Panc1 (cell line): ENCODE data around the gene PSENEN.

Experiments used
- TF ChIP-seq, protein P1 (sequence below), 2 experiments: IDR thresholded peaks; 2 replicates each; pipeline ENCODE4 v1.6.1; 2011 to 2012; ENCODE audit warnings: low read depth in 2 of 2, control low read depth in 1 of 2, low read length in 1 of 2, mild to moderate bottlenecking in 1 of 2, moderate library complexity in 1 of 2; ENCODE audit not compliant: insufficient read depth in 1 of 2
- TF ChIP-seq, protein P2 (sequence below): fragments of 450-650 bp; IDR thresholded peaks from 2 replicates; pipeline ENCODE4 v1.5.1; 2017; ENCODE audit warnings: mild to moderate bottlenecking

DNA sequence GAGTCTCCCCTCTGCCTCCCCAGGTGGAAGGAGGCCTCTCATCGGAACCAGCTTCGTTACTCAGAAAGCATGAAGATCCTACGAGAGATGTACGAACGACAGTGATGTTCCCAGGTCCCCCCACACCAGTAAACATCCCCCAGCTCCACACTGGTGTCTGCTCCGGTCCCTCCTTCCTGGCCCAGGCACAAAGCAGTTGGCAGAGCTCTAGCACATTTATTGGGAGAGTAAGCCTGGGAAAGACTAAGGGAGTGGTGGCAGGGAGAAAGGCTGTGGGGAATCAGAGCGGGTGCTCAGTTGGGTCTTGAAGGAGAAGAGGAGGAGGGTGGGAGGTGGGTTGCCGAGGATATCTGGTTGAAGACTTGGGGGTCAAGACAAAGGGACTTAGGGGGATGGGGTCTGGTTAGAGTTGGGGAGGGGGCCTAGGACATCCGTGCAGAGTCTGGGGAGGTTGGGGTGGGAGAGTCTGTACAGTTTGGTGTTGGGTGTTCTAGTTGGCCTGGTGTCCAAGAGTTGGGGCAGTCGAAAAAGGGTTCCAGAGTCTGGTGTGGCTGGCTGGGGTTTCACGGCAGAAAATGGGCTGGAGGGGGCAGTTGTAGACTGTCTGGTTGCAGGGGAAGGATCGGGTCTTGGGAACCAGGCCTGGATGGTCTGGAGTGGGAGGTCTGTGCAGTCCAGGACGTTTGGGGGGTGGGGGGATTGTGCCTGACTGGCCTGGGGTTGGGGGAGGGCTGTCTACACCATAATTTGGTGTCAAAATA is 9.1 kb downstream of the PSENEN start:
- TF ChIP-seq, protein P1, sequence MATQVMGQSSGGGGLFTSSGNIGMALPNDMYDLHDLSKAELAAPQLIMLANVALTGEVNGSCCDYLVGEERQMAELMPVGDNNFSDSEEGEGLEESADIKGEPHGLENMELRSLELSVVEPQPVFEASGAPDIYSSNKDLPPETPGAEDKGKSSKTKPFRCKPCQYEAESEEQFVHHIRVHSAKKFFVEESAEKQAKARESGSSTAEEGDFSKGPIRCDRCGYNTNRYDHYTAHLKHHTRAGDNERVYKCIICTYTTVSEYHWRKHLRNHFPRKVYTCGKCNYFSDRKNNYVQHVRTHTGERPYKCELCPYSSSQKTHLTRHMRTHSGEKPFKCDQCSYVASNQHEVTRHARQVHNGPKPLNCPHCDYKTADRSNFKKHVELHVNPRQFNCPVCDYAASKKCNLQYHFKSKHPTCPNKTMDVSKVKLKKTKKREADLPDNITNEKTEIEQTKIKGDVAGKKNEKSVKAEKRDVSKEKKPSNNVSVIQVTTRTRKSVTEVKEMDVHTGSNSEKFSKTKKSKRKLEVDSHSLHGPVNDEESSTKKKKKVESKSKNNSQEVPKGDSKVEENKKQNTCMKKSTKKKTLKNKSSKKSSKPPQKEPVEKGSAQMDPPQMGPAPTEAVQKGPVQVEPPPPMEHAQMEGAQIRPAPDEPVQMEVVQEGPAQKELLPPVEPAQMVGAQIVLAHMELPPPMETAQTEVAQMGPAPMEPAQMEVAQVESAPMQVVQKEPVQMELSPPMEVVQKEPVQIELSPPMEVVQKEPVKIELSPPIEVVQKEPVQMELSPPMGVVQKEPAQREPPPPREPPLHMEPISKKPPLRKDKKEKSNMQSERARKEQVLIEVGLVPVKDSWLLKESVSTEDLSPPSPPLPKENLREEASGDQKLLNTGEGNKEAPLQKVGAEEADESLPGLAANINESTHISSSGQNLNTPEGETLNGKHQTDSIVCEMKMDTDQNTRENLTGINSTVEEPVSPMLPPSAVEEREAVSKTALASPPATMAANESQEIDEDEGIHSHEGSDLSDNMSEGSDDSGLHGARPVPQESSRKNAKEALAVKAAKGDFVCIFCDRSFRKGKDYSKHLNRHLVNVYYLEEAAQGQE (IDR thresholded peaks at IDR 0.05; ENCODE audit: insufficient read depth in 1 of 2, low read depth in 2 of 2, low read length in 1 of 2), result no peak
- TF ChIP-seq, protein P2, sequence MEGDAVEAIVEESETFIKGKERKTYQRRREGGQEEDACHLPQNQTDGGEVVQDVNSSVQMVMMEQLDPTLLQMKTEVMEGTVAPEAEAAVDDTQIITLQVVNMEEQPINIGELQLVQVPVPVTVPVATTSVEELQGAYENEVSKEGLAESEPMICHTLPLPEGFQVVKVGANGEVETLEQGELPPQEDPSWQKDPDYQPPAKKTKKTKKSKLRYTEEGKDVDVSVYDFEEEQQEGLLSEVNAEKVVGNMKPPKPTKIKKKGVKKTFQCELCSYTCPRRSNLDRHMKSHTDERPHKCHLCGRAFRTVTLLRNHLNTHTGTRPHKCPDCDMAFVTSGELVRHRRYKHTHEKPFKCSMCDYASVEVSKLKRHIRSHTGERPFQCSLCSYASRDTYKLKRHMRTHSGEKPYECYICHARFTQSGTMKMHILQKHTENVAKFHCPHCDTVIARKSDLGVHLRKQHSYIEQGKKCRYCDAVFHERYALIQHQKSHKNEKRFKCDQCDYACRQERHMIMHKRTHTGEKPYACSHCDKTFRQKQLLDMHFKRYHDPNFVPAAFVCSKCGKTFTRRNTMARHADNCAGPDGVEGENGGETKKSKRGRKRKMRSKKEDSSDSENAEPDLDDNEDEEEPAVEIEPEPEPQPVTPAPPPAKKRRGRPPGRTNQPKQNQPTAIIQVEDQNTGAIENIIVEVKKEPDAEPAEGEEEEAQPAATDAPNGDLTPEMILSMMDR, result no peak
